CD1c-positive myeloid dendritic cell (primary cell): Measurements from ENCODE around the gene COL23A1.
A peak's percentile ranks its signal among the peaks of the same experiment; 100 is the strongest.

Experiments used
- DNase-seq: peaks from one replicate; pipeline ENCODE4 v3.0.0-alpha.2; 2016; ENCODE audit errors: extremely low spot score

COL23A1 gene

GRCh38 chr5:178394074-178394473 is 196.1 kb downstream of the COL23A1 start:
- no peak for DNase-seq

- peak; percentile 73 for DNase-seq
Observed at GRCh38 chr5:178392931-178393394, 197.2 kb downstream of the COL23A1 start.

DNA sequence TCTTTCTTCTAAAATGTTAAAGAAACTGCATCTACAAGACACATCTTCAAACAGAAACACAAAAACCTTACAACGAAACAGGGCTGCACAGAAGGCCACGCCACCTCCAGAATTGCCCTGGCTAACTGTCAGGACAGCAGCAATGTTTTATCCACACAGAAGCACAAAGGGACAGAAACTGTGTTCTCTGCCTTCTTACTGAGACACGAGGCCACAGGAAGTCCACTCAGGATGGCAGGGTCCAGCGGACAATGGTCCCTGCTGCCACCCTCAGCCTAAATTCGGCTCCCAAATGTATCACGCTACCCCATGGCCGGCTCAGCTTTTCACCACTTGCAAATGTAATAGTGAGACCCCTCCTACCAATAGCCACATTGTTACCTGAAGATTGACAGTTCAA is 197.8 kb downstream of the COL23A1 start:
- no peak for DNase-seq

- DNase-seq, result no peak
Observed at GRCh38 chr5:178391480-178391879, 198.7 kb downstream of the COL23A1 start.

- no peak for DNase-seq
Observed at GRCh38 chr5:178389796-178390195, 200.4 kb downstream of the COL23A1 start.

DNA sequence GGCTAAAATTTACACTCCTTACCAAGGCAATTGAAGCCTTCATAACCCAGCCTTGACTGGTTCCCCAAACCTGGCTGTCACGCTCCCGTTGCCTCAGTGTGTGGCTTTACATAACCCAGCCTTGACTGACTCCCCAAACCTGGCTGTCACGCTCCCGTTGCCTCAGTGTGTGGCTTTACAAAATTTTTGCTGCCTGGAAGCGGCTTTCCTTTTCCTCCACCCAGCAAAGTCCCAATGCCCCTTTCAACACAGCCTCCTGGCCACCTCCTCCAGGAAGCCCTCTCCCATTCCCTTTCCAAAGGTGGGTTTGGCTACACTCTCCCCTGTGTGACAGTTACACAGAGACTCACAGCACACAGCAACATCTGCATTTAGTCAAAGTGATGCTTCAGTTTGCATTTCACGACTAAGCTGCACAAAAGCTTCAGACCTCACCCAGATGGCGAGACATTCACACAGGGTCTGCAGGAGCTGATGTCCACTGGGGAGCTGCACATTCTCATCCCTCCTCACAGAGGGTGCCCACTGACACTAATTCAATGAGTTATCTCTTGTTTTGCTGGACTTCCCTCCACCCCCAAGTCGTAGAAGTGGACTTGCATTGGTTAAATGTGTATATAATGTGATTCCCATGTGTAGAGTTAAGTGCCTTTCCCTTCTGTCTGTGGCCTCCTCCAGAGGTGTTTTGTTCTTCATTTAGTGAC is 201.0 kb downstream of the COL23A1 start:
- DNase-seq, result peak; percentile 38

GRCh38 chr5:178388386-178389025 is 201.7 kb downstream of the COL23A1 start:
- peak; percentile 62 for DNase-seq

DNA sequence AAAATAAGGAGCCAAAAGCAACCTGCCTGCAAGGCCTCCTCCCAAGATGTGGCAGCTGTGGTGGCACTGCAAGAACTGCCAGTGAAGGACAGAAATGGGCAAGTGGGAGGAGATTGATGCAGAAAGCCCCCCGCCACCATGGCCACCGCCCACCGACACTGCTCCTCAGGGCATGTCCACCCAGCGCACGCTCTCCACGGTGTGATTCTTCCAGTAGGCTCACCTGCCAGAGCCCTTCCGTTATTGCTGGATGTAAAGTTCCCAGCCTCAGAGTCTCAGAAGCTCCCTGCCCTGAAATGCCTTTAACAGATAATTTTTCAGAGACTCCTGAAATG is 202.4 kb downstream of the COL23A1 start:
- no peak for DNase-seq

- DNase-seq, result no peak
Observed at GRCh38 chr5:178387061-178387855, 202.9 kb downstream of the COL23A1 start.

DNA sequence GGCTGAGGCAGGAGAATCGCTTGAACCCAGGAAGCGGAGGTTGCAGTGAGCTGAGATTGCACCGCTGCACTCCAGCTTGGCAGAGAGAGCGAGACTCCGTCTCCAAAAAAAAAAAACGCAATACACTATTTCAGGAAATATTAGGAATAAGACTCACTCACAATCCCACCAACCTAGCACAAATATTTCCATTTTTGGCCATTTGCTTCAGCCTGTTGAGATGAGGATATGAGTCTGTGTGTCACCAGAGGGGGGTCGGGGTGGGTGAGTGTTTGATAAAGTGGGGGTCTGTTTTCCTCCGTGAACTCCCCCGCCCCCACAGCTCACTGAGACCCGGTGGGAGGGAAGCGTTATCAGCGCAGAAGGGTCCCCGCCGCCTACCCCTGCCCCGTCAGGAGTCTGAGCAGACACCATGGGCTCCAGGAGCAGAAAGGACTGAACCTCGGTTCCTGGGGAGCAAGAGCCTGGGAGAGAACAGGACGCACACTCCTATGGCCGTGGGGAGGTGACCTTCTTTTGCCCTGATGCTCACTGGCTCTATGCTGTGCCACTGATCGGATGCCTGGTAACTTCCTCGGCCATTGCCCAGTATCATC is 203.8 kb downstream of the COL23A1 start:
- no peak for DNase-seq

- peak; percentile 35 for DNase-seq
Observed at GRCh38 chr5:178385496-178385890, 204.7 kb downstream of the COL23A1 start.

DNA sequence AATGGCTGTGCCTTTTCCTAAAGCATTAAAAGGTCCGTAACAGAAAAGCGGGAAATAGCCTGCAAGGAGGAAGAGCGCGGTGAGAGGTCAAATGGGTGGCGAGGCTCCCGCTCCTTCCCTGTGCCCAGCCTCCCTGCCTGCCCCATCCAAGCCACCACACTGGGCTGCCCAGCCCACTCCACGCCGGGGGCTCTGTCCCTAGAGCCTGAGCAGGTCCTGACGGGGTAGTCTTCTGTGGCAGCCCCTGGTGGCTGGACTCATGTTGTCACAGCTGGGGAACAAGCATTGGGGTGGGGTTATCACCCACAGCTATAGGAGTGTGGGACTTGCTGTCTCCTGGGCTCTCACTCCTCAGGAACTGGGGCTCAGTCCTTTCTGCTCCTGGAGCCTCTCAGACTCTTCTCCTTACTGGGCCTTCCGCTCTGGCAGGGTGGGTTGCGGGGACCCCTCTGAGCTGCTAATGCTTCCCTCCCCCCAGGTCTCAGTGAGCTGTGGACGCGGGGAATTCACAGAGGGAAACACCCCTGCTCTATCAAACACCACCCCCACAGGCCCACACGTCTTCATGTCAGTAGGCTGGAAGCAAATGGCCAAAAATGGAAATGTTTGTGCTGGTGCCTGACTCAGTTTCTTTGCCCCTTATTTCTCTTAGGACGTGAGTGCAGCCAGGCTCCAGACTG is 205.2 kb downstream of the COL23A1 start:
- DNase-seq, result no peak

GRCh38 chr5:178383919-178384815 is 206.0 kb downstream of the COL23A1 start:
- DNase-seq, result no peak

DNA sequence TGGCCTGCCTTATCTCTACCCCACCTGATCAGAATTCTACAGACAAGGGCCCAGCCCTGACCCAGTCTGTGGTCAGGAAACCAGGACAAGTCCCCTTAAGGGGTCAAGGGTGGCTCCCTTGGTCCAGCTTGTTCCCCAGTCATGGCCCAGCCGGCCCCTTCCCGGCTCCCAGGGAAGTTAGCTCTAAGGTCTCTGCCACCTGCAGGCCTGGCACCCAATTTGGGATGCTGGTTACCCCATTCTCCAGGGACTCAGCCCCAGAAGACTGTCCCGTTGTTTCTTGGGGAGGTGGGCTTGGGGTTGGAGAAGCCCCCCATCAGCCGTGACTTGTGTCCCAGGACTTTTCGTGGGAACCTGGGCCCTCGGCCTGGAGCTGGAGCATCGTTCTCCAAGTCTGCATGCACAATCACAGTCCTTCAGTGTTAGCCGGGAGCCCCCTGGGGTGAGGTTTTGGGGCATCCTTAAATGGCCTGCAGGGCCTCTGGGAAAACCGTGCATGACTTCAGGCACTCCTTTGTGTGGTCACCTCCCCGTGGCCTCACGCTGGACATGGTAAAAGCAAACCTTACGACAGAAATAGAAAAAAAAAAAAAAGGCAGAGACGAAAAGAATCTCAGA is 206.8 kb downstream of the COL23A1 start:
- DNase-seq, result no peak

- DNase-seq, result no peak
Observed at GRCh38 chr5:178382754-178383164, 207.4 kb downstream of the COL23A1 start.

DNA sequence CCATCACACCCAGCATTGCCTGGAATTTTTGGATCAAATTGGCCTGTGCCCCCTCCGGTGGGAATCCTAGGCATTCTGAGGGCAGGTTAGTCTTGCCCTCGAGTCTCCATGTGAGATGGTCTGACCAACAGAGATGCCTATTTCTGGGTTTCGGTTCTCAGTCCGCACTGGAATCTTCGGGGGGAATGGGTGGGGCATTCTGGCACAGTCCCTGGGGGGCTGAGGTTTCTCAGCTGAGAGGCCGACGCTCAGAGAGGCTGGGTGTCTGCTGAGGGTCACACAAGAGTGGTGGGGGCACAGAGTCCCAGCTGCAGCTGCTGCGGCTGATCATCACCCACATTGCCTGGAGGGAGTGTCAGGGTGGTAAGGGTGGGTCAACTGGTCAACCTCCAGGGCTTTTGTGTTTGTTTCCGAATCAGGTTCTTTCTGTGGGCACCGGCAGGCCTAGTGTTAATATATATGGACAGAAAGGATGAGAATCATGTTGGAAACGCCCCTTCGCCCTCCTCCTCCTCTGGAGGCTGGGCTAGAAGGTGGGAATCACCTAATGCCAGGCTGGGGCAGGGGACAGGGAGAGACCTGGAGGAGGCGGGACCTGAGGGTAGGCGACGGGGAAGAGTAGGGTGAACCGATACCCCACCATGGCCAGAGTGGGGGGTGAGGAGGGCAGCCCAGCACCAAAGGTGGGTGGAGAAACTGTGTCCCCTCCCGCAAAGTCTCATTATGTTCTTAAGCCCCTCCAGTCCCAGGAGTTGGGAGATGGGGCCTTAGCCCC is 208.1 kb downstream of the COL23A1 start:
- DNase-seq, result no peak

DNA sequence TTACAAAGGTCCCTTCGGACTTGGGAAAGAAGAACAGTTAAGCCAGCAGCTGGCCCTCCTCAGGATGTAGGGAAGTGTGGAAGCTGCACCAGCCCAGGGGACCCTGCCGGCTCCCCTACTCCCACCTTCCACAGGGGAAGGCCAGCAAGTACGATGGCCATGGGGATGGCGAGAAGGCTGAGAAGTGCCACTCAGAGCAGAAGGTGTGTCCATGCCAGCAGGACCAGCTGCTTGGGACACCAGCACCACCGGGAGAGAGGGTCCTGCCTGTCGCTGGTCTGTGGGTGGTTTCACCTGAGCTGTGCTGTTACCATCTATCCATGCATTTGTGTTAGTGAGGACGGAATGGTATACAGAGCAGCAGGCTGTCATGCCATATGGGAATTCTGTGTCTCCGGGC is 209.0 kb downstream of the COL23A1 start:
- no peak for DNase-seq

GRCh38 chr5:178380541-178381074 is 209.6 kb downstream of the COL23A1 start:
- no peak for DNase-seq

GRCh38 chr5:178380086-178380485 is 210.1 kb downstream of the COL23A1 start:
- DNase-seq, result no peak
